CD4-positive, alpha-beta T cell (primary cell): ENCODE measurements around the gene IL31RA. TPM values are rescaled to one million over a fixed set of nuclear protein-coding genes. Genes with fewer than 3 reads are reported as not detected.

Experiments used
- ATAC-seq: fragments of 200-7000 bp; cut with Tn5 transposase; one replicate; pipeline ENCODE4 v1.10.0; 2022; ENCODE audit warnings: mild to moderate bottlenecking; ENCODE audit not compliant: poor library complexity
- CTCF ChIA-PET: fragments of 350-600 bp; sonication (Branson Sonifier 250); formaldehyde crosslinking; loops from one replicate; lab custom pipeline; 2021; ENCODE audit warnings: antibody characterized with exemption, inconsistent platforms; lab: Charles Lee
- POLR2A ChIA-PET: fragments of 350-600 bp; sonication (Branson Sonifier 250); formaldehyde crosslinking; loops from one replicate; lab custom pipeline; 2021; ENCODE audit warnings: antibody characterized with exemption, inconsistent platforms; lab: Charles Lee
- DNase-seq, 14 experiments: peaks; one replicate each; pipeline ENCODE4 v3.0.0-alpha.2; 2013 to 2020; ENCODE audit warnings: mixed read lengths in 2 of 14
- H3K27ac ChIP-seq, 2 donors: one replicate each; pipeline versions ENCODE4 v1.5.1 to v1.7.0; 2013; ENCODE audit warnings: low read length in 2 of 2, low read depth in 1 of 2, mild to moderate bottlenecking in 1 of 2
- H3K27me3 ChIP-seq, 2 experiments: 1 replicate in 1 of 2; 2 replicates in 1 of 2; pipeline versions ENCODE4 v1.6.1 to v1.7.0; 2013; ENCODE audit warnings: low read length in 2 of 2, control low read depth in 1 of 2, mild to moderate bottlenecking in 1 of 2, moderate library complexity in 1 of 2; ENCODE audit not compliant: insufficient read depth in 2 of 2, control insufficient read depth in 1 of 2
- H3K36me3 ChIP-seq: one replicate; pipeline ENCODE4 v1.6.1; 2013; ENCODE audit warnings: low read length, control low read depth; ENCODE audit not compliant: insufficient read depth
- H3K4me1 ChIP-seq: one replicate; pipeline ENCODE4 v1.6.1; 2013; ENCODE audit warnings: low read length, control low read depth; ENCODE audit not compliant: insufficient read depth
- H3K4me3 ChIP-seq: one replicate; pipeline ENCODE4 v1.5.1; 2013; ENCODE audit warnings: mild to moderate bottlenecking, low read length, moderate library complexity
- H3K9me3 ChIP-seq, 2 experiments: 1 replicate in 1 of 2; 2 replicates in 1 of 2; pipeline versions ENCODE4 v1.6.1 to v1.7.0; 2013; ENCODE audit warnings: low read length in 2 of 2, mild to moderate bottlenecking in 2 of 2, control low read depth in 1 of 2, moderate library complexity in 1 of 2; ENCODE audit not compliant: control insufficient read depth in 1 of 2, insufficient read depth in 1 of 2
- H3K27ac Mint-ChIP-seq: one replicate; pipeline ENCODE4 v1.8.0; 2020; ENCODE audit warnings: mixed read lengths
- H3K27me3 Mint-ChIP-seq: one replicate; pipeline ENCODE4 v1.8.0; 2021; ENCODE audit warnings: mixed read lengths
- H3K36me3 Mint-ChIP-seq: one replicate; pipeline ENCODE4 v1.8.0; 2021; ENCODE audit warnings: low read depth, mixed read lengths
- H3K4me1 Mint-ChIP-seq: one replicate; pipeline ENCODE4 v1.8.0; 2021; ENCODE audit warnings: low read depth, mixed read lengths
- H3K4me3 Mint-ChIP-seq: one replicate; pipeline ENCODE4 v1.8.0; 2020; ENCODE audit warnings: mild to moderate bottlenecking, mixed read lengths
- H3K9me3 Mint-ChIP-seq: one replicate; pipeline ENCODE4 v1.8.0; 2020; ENCODE audit warnings: mixed read lengths
- CTCF ChIP-seq: fragments of 200-600 bp; IDR thresholded peaks from one replicate; pipeline ENCODE4 v1.8.0; 2022; ENCODE audit warnings: antibody characterized with exemption, mild to moderate bottlenecking
- intact Hi-C, 2 experiments: fragments of 100-400 bp; cut with DNase I in 1 of 2; cut with micrococcal nuclease in 1 of 2; formaldehyde crosslinking; loops; one replicate each; pipeline versions ENCODE4 v1.15.1 to v1.9.0; 2023 to 2025; cut with DNase I, micrococcal nuclease
- total RNA-seq, 174 experiments: library from RNA in 2 of 174; stranded (reverse) in 2 of 174; gene quantifications; one replicate each; pipeline ENCODE4 v1.2.3 and lab custom pipeline; 2021 to 2026

The IL31RA gene
- total RNA-seq, 2 experiments from 2014 or later = not detected

- Mint-ChIP-seq H3K4me3 (no peak overlapping the region), H3K36me3 (no peaks in the 10 kb centered on the region), H3K27ac (no peak overlapping the region), H3K27me3 (peaks cover 24% of the 10 kb centered on the region), H3K9me3 (no peaks in the 10 kb centered on the region), H3K4me1 (peaks cover 5% of the 10 kb centered on the region)
- Histone ChIP-seq H3K4me1 (peaks cover 6% of the 10 kb centered on the region), H3K4me3 (no peak overlapping the region), H3K27ac (no peak overlapping the region), H3K36me3 (no peaks in the 10 kb centered on the region), H3K9me3 (no peaks in the 10 kb centered on the region), H3K27me3 (peaks cover 6 to 15% of the 10 kb centered on the region in 2 experiments)
- DNase-seq (no peak), ATAC-seq (no peak)
- intact Hi-C loops = no loop called here
- ChIA-PET POLR2A (no interaction called here), CTCF (interaction anchor here (1.0 kb wide), 1 partner anchor 14 kb away, joined by 3 read pairs; no protein-coding TSS in a partner anchor)
- TF ChIP-seq CTCF = no peak
Observed at GRCh38 chr5:55817030-55817429, 34.1 kb upstream of the IL31RA start.

GRCh38 chr5:55820488-55820887 lies 30.7 kb upstream of the IL31RA start:
- Mint-ChIP-seq H3K4me3 (no peak overlapping the region), H3K9me3 (no peaks in the 10 kb centered on the region), H3K27me3 (peaks cover 57% of the 10 kb centered on the region), H3K36me3 (no peaks in the 10 kb centered on the region), H3K27ac (no peak overlapping the region), H3K4me1 (peaks cover 10% of the 10 kb centered on the region)
- no peak overlapping the region for H3K4me3 ChIP-seq
- no peak for DNase-seq
- intact Hi-C loops = no loop called here
- H3K27me3 ChIP-seq = peaks cover 19 to 38% of the 10 kb centered on the region in 2 experiments
- no peak for ATAC-seq
- CTCF ChIA-PET = no interaction called here
- H3K4me1 ChIP-seq = peaks cover 8% of the 10 kb centered on the region
- H3K36me3 ChIP-seq = no peaks in the 10 kb centered on the region
- POLR2A ChIA-PET = no interaction called here
- no peak overlapping the region for H3K27ac ChIP-seq
- H3K9me3 ChIP-seq = no peaks in the 10 kb centered on the region
- no peak for TF ChIP-seq CTCF

GRCh38 chr5:55821731-55822512 lies 29.2 kb upstream of the IL31RA start:
- Mint-ChIP-seq H3K4me3 (peak overlapping the region; percentile 9), H3K36me3 (no peaks in the 10 kb centered on the region), H3K4me1 (peaks cover 10% of the 10 kb centered on the region), H3K27ac (no peak overlapping the region), H3K27me3 (peaks cover 64% of the 10 kb centered on the region), H3K9me3 (no peaks in the 10 kb centered on the region)
- peak; percentile 44 for ATAC-seq
- no peaks in the 10 kb centered on the region for H3K36me3 ChIP-seq
- no peak for TF ChIP-seq CTCF
- peaks cover 20 to 38% of the 10 kb centered on the region in 2 experiments for H3K27me3 ChIP-seq
- peak overlapping the region; percentile 34 for H3K4me3 ChIP-seq
- peak in 7 of 14 experiments; percentile 1 to 29 (median 5) for DNase-seq
- intact Hi-C loops = no loop called here
- ChIA-PET CTCF (no interaction called here), POLR2A (no interaction called here)
- H3K4me1 ChIP-seq = peaks cover 8% of the 10 kb centered on the region
- H3K27ac ChIP-seq = no peak overlapping the region
- H3K9me3 ChIP-seq = no peaks in the 10 kb centered on the region
